Adrenal gland (tissue), 5 donors: Measurements from ENCODE around the gene DNAH3.

Experiments used
- CTCF ChIP-seq, 6 experiments: fragments of 450-650 bp in 4 of 6; fragments of 200-600 bp in 2 of 6; sonication (generic) in 1 of 6; IDR thresholded peaks; 1 replicate in 5 of 6; 2 replicates in 1 of 6; pipeline versions ENCODE4 v1.5.1 to v1.8.0; 2016 to 2021; ENCODE audit warnings: antibody characterized with exemption in 6 of 6, mild to moderate bottlenecking in 2 of 6, moderate library complexity in 1 of 6
- POLR2A ChIP-seq, 2 donors: fragments of 450-650 bp; IDR thresholded peaks; one replicate each; pipeline ENCODE4 v1.6.1; 2017; ENCODE audit warnings: antibody characterized with exemption in 2 of 2, mild to moderate bottlenecking in 2 of 2, moderate library complexity in 1 of 2
- donor health status: DM: no; HTN: no; CAD: no.

- no peak for TF ChIP-seq POLR2A (IDR thresholded peaks at IDR 0.05)
- no peak for TF ChIP-seq CTCF (IDR thresholded peaks at IDR 0.05)
These were observed 123.8 kb downstream of the DNAH3 start for GRCh38 chr16:21026846-21027245.
